ENCODE data around the gene HADHB.

Gene HADHB

GRCh38 chr2:26203906-26204305 is 40.8 kb upstream of the HADHB start:
- no peak overlapping the region for H3K27ac ChIP-seq
- H3K27me3 ChIP-seq, result no peaks in the 10 kb centered on the region
- H3K4me3 ChIP-seq, result no peak overlapping the region
- intact Hi-C loops (cut with DNase I; ENCODE audit: low total_unique reads), result no loop called here
- no peak for TF ChIP-seq CTCF (IDR thresholded peaks at IDR 0.05)
- DNase-seq, result no peak
- H3K9me3 ChIP-seq, result no peaks in the 10 kb centered on the region
- H3K4me1 ChIP-seq, result no peaks in the 10 kb centered on the region
- H3K36me3 ChIP-seq, result peaks cover 64 to 98% (median 68%) of the 10 kb centered on the region in 3 donors

- no peak overlapping the region for H3K4me3 ChIP-seq
- H3K27me3 ChIP-seq, result no peaks in the 10 kb centered on the region
- intact Hi-C loops (cut with DNase I; ENCODE audit: low total_unique reads), result no loop called here
- H3K36me3 ChIP-seq, result peaks cover 73 to 89% (median 79%) of the 10 kb centered on the region in 3 donors
- TF ChIP-seq CTCF (IDR thresholded peaks at IDR 0.05), result no peak
- no peak for DNase-seq
- no peaks in the 10 kb centered on the region for H3K4me1 ChIP-seq
- no peak overlapping the region for H3K27ac ChIP-seq
- no peaks in the 10 kb centered on the region for H3K9me3 ChIP-seq
Observed at GRCh38 chr2:26212011-26212410, 32.7 kb upstream of the HADHB start.

GRCh38 chr2:26214759-26215158 is 30.0 kb upstream of the HADHB start:
- TF ChIP-seq CTCF (IDR thresholded peaks at IDR 0.05), result no peak
- no peak for DNase-seq
- H3K36me3 ChIP-seq, result peaks cover 64 to 87% (median 66%) of the 10 kb centered on the region in 3 donors
- no peaks in the 10 kb centered on the region for H3K4me1 ChIP-seq
- intact Hi-C loops (cut with DNase I; ENCODE audit: low total_unique reads), result no loop called here
- H3K27me3 ChIP-seq, result no peaks in the 10 kb centered on the region
- no peaks in the 10 kb centered on the region for H3K9me3 ChIP-seq
- no peak overlapping the region for H3K4me3 ChIP-seq
- H3K27ac ChIP-seq, result no peak overlapping the region

GRCh38 chr2:26215833-26216232 is 28.9 kb upstream of the HADHB start:
- no peak for DNase-seq
- Histone ChIP-seq H3K4me3 (no peak overlapping the region), H3K4me1 (no peaks in the 10 kb centered on the region), H3K27me3 (no peaks in the 10 kb centered on the region), H3K36me3 (peaks cover 58 to 87% (median 59%) of the 10 kb centered on the region in 3 donors), H3K27ac (no peak overlapping the region), H3K9me3 (no peaks in the 10 kb centered on the region)
- intact Hi-C loops (cut with DNase I; ENCODE audit: low total_unique reads), result no loop called here
- TF ChIP-seq CTCF (IDR thresholded peaks at IDR 0.05), result no peak

- no peak for DNase-seq
Observed at GRCh38 chr2:26216587-26216986, 28.2 kb upstream of the HADHB start.

More at GRCh38 chr2:26216587-26216986, 28.2 kb upstream of the HADHB start:
- Histone ChIP-seq H3K4me1 (no peaks in the 10 kb centered on the region), H3K9me3 (no peaks in the 10 kb centered on the region), H3K27me3 (no peaks in the 10 kb centered on the region), H3K36me3 (peaks cover 55 to 92% (median 57%) of the 10 kb centered on the region in 3 donors), H3K4me3 (no peak overlapping the region), H3K27ac (no peak overlapping the region)
- no peak for TF ChIP-seq CTCF (IDR thresholded peaks at IDR 0.05)
- intact Hi-C loops (cut with DNase I; ENCODE audit: low total_unique reads), result no loop called here

Data from tibial artery (tissue), 4 donors.